Measurements from ENCODE around the gene LCE2A.
"Not testable (repeated sequence)": the region's sequence is repeated elsewhere in the genome, so short reads cannot be mapped to it uniquely, and the experiment has no call there.

LCE2A gene

GRCh38 chr1:152697701-152698600 lies at the start of gene LCE2A:
Gene LCE2A (plus strand): TSS chr1:152698345. CDS start chr1:152698902, 557 bp downstream.
- DNase-seq, result no peak

GRCh38 chr1:152654110-152654509 lies 44.0 kb upstream of the LCE2A start:
- peak; percentile 16 for DNase-seq

DNA sequence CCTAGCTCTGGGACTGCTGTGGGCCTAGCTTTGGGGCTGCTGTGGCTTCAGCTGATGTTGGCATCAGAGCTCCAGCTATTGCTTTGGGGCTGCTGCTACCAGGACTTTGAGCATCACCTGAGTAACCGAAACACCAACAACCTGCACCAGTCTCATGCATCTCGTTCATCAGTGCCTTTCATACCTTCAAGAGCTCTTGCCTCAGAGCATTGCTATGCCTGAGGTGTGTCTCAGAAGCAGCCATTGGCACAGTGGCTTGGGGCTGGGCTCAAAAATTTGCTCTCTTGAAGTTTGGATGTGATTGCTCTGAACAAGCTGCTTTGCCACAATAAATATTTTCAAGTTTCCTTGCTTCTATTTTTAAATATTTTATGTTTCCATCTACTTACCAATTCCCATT lies 41.7 kb upstream of the LCE2A start:
- DNase-seq, result no peak

- no peak for DNase-seq
Observed at GRCh38 chr1:152657677-152658076, 40.5 kb upstream of the LCE2A start.

DNA sequence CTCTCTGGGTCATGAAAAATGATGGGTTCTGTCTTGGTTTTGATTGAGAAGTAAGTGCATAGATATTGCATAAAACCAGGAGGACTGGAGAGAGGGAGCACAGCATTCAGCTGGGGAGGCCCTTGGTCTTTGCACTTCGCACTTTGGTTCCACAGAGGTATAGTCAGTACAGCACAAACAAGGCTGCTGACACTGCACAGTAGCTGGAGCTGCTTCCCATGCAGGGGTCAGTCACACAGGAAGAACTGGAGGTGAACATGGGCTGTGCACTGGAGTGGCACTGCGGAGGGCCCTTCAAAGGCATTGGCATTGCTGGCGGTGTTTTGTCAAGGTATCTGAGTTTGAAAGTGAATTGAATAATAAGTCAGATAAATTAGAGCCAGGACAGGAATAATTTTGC lies 39.5 kb upstream of the LCE2A start:
- no peak for DNase-seq

DNA sequence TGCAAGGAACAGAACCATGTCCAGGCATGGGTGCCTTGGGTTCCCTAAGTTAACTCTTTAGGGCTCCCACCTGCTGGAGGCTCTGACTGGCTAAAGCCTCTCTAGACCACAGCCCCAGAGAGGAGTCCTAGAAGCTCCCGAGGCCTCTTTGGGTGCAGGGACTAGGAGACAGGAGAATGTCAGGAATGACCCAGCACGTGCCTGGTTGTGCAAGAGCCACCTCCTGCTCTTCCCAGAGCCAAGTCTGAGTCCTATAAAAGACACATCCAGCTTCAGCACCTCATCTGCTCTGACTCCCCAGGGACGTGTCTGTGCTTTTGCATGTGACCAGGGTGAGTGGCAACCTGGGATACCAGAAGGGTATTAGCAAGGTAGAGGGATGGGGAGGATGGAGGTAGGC lies 35.0 kb upstream of the LCE2A start, which contains the start of gene LCE2D:
Gene LCE2D, plus strand, starts transcription at position 283 of the 400 bp plus-strand sequence. CDS start 726 bp downstream, outside the sequence.
- DNase-seq, result no peak

DNA sequence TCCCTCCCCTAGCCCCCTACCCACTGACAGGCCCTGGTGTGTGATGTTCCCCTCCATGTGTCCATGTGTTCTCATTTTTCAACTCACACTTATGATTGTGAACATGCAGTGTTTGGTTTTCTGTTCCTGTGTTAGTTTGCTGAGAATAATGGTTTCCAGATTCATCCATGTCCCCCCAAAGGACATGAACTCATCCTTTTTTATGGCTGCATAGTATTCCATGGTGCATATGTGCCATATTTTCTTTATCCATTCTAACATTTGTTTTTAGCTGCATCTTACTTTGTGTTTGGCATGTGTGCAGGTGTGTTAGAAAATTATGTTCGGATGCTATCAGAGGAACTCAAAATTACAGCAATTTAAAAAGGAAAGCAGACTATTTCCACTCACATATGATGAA lies 32.0 kb upstream of the LCE2A start:
- DNase-seq, result not testable (repeated sequence)

DNA sequence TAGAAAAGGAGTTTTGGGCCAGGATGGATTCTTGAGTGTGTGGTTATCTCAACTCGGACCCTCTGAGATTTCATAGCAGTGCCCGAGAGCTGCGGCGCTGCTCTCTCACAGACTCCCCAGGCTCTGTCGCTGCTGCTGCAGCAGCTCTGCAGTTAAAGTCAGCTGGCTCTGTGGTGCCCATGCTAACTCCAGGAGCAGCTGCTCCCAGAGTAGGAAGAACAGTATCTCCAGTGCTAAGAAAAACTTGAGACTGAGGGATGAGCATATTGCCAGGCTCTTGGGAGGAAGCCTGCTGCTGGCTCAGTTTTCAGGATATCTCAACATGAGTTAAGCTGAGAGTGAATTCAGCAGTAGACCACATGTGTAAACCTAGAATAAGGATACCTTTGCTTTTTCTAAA lies 30.5 kb upstream of the LCE2A start:
- no peak for DNase-seq

DNA sequence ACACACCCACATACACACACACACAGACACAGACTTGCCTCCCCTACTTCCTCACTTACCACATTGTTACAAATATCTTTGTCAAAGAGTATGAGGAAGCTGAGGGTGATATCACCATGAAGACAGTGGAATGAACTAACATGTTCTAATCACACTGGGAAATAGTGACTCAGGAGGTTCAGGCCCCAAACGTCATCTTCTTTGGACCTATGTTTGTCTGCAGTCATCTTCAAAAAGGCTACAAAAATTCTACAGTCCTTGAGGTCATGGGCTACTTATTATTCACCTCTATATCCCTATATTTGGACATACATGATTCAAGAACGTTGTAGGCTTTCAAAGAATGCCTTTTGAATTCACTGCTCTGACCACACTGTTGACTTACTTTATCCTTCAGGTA lies 25.1 kb upstream of the LCE2A start:
- no peak for DNase-seq

DNA sequence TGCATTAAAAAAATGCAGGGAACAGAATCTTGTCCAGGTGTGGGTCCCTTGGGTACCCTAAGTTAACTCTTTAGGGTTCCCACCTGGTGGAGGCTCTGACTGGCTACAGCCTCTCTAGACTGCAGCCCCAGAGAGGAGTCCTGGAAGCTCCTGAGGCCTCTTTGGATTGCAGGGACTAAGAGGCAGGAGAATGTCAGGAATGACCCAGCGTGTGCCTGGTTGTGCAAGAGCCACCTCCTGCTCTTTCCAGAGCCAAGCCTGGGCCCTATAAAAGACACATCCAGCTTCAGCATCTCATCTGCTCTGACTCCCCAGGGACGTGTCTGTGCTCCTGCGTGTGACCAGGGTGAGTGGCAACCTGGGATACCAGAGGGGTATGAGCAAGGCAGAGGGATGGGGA lies 23.2 kb upstream of the LCE2A start, which contains the start of gene LCE2C:
Gene LCE2C, plus strand, starts transcription at position 297 of the 400 bp plus-strand sequence. CDS start 737 bp downstream, outside the sequence.
- not testable (repeated sequence) for DNase-seq

DNA sequence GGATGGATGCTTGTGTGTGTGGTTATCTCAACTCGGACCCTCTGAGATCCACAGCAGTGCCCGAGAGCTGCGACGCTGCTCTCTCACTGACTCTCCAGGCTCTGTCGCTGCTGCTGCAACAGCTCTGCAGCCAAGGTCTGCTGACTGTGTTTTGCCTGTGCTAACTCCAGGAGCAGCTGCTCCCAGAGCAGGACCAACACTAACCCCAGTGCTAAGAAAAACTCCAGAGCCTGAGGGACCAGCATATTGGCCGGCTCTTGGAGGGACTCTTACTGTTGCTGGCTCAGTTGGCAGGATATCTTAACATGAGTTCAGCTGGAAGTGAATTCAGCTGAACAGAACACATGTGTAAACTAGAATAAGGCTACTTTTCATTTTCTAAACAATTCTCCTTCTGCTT lies 18.7 kb upstream of the LCE2A start:
- DNase-seq, result no peak

GRCh38 chr1:152681616-152682015 lies 16.5 kb upstream of the LCE2A start:
- no peak for DNase-seq

GRCh38 chr1:152683846-152684245 lies 14.3 kb upstream of the LCE2A start:
- no peak for DNase-seq

DNA sequence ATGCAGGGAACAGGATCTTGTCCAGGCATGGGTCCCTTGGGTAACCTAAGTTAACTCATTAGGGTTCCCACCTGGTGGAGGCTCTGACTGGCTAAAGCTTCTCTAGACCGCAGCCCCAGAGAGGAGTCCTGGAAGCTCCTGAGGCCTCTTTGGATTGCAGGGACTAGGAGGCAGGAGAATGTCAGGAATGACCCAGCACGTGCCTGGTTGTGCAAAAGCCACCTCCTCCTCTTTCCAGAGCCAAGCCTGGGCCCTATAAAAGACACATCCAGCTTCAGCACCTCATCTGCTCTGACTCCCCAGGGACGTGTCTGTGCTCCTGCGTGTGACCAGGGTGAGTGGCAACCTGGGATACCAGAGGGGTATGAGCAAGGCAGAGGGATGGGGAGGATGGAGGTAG lies 12.3 kb upstream of the LCE2A start, which contains the start of gene LCE2B:
Gene LCE2B, plus strand, starts transcription at position 301 of the 400 bp plus-strand sequence. CDS start 721 bp downstream, outside the sequence.
- DNase-seq, result not testable (repeated sequence)

DNA sequence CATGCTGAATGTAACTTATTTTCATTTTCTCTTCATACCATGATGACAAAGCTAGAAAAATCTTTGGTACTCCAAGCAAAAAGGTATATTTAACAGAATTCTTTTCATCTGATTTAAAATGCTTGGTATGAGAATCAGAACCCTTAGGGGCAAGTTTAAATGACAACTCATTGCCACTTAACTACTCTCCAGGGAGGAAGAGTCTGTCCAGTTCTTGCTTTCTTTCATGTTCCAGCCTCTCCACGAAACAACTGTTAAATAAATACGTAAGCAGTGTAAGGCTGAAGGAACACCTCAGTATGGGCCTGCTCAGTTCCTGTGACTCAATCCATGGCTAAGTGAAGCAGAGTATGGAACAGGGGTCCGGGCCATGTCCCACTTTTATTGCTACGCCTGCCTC lies 1.6 kb downstream of the LCE2A start:
- no peak for DNase-seq

DNA sequence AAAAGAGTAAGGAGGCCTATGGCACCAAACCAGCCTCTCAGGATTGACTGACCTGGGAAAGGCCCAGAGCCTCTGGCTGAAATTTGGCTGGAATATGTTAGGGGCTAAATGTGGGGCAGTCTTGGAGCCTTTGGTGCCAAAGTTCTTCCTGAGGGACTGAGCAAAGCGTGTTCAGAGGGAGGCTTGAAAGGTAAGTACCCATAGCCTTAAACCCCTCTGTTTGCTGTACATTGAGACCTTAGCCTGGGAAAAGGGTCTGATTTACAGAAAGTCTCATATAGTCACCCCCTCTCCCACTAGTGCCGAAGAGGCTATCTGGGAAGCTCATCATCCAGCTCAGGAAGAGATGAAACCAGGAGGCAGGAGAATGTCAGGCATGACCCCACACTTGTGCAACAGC lies 9.7 kb downstream of the LCE2A start, which contains the start of gene LCE4A:
Gene LCE4A, plus strand, starts transcription at position 301 of the 400 bp plus-strand sequence. CDS start 916 bp downstream, outside the sequence.
- no peak for DNase-seq

DNA sequence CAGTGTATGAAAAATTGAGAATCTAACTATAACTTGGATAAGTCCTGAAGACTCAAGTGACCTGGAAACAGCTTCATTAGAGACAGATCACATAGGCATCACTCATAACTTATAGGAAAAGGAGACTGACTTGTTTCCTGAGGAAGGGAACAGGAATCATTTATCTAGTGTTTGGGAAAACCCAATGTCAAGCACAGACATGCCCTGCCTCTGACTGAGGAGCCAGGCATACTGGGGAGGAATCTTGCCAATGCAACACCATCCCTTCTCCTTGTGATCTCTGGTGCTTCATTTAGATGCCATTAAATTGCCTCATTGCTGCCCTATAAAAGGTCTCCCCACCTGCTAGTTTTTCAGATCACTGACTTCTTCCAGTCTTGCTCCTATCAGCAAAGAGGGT lies 20.1 kb downstream of the LCE2A start:
- DNase-seq, result no peak

- no peak for DNase-seq
Observed at GRCh38 chr1:152725261-152725660, 27.1 kb downstream of the LCE2A start.

- no peak for DNase-seq
Observed at GRCh38 chr1:152728986-152729385, 30.8 kb downstream of the LCE2A start.

- no peak for DNase-seq
Observed at GRCh38 chr1:152735648-152736047, 37.5 kb downstream of the LCE2A start.

DNA sequence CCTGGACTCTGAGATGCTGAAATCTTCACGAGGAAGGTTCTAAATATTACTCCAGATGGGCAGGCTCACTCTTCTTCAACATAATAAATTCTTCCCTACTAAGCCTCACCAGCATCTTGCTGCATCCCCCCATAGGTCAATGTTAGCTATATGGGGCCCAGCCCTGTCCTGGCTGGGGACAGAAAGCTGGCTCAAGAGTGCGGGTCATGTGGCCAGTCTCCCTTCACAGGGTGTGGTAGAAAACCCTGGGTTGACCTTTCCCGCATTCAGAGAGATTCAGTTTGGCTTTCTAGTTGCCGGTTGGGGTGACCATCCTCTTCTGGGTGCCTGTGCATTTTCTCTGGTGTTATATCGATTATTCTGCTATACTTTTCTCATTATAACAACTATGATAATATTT lies 39.9 kb downstream of the LCE2A start:
- DNase-seq, result no peak

GRCh38 chr1:152739841-152740240 lies 41.7 kb downstream of the LCE2A start:
- no peak for DNase-seq

DNA sequence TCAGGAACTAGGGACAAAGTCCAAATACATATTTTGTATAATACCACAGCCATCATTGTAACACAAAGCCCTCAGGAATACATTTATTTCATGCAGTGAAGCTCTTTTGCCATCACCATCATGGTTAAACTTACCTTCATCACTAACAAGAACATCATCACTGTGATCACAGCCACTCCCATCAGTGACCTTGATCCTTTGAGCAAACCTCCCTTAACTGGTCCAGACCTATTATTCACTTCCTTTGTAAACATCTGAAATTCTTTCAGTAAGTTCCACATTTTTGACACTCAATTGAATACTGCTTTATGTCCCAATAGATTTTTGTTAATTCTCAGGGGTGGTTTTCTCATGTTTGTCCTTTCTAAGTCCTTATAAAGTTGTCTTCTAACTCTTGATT lies 43.5 kb downstream of the LCE2A start:
- no peak for DNase-seq
